Stimulated activated CD4-positive, alpha-beta T cell treated with anti-CD3 and anti-CD28 coated beads, TNF-alpha, amount 100 ng/mL, for 48 hours (primary cell): ENCODE results near the gene HOOK2.

Experiments
- DNase-seq, 3 donors: peaks; one replicate each; pipeline ENCODE4 v3.0.0-alpha.2; 2020; ENCODE audit warnings: low read depth in 3 of 3

HOOK2 gene

DNA sequence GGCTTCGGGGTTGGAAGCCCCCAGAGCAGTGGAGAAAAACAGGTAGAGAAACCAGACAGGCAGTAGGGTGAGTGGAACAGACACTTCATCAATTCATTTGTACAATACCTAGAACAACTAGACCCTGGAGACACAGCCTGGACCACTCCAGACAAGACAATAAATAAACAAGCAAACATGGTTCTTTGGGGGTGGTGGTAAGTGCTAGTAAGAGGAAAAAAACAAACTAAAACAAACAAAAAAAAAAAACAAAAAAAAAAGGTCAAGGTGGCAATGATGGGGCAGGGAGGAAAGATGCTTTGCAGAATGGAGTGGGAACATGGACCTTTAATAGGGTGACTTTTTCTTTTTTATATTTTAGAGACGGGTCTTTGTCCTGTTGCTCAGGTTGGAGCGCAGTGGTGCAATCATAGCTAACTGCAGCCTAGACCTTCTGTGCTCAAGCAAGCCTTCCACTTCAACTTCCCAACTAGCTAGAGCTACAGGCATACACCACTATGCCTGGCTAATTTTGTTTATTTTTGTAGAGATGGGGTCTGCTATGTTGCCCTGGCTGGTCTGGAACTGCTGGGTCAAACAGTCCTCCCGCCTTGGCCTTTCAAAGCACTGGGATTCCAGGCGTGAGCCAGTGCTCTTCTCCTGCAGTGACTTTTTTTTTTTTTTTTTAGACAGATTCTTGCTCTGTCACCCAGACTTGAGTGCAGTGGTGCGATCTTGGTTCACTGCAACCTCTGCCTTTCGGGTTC is 19.0 kb upstream of the HOOK2 start:
- DNase-seq = no peak

GRCh38 chr19:12793290-12794195 is 18.2 kb upstream of the HOOK2 start:
- peak; percentile 86 to 92 (median 87) for DNase-seq

DNA sequence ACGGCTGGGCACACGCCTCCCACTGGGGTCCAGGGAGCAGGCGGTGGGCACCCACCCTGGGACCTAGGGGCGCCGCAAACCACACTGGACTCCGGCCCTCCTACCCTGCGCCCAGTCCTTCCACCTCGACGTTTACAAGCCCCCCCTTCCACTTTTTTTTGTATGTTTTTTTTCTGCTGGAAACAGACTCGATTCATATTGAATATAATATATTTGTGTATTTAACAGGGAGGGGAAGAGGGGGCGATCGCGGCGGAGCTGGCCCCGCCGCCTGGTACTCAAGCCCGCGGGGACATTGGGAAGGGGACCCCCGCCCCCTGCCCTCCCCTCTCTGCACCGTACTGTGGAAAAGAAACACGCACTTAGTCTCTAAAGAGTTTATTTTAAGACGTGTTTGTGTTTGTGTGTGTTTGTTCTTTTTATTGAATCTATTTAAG is 17.5 kb upstream of the HOOK2 start:
- DNase-seq = no peak

DNA sequence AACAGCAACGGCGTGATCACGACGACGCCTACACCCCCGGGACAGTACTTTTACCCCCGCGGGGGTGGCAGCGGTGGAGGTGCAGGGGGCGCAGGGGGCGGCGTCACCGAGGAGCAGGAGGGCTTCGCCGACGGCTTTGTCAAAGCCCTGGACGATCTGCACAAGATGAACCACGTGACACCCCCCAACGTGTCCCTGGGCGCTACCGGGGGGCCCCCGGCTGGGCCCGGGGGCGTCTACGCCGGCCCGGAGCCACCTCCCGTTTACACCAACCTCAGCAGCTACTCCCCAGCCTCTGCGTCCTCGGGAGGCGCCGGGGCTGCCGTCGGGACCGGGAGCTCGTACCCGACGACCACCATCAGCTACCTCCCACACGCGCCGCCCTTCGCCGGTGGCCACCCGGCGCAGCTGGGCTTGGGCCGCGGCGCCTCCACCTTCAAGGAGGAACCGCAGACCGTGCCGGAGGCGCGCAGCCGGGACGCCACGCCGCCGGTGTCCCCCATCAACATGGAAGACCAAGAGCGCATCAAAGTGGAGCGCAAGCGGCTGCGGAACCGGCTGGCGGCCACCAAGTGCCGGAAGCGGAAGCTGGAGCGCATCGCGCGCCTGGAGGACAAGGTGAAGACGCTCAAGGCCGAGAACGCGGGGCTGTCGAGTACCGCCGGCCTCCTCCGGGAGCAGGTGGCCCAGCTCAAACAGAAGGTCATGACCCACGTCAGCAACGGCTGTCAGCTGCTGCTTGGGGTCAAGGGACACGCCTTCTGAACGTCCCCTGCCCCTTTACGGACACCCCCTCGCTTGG is 16.9 kb upstream of the HOOK2 start:
- peak in 1 of 3 donors; percentile 71 for DNase-seq

DNA sequence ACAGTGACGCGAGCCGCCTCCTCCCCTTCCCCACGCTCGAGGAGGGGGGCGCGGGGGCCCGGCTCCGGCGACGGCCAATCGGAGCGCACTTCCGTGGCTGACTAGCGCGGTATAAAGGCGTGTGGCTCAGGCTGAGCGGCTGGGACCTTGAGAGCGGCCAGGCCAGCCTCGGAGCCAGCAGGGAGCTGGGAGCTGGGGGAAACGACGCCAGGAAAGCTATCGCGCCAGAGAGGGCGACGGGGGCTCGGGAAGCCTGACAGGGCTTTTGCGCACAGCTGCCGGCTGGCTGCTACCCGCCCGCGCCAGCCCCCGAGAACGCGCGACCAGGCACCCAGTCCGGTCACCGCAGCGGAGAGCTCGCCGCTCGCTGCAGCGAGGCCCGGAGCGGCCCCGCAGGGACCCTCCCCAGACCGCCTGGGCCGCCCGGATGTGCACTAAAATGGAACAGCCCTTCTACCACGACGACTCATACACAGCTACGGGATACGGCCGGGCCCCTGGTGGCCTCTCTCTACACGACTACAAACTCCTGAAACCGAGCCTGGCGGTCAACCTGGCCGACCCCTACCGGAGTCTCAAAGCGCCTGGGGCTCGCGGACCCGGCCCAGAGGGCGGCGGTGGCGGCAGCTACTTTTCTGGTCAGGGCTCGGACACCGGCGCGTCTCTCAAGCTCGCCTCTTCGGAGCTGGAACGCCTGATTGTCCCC is 16.1 kb upstream of the HOOK2 start, which contains the start of gene JUNB:
TSS of gene JUNB (plus strand) at position 142 of the 706 bp plus-strand sequence. CDS start at position 428, 286 bp downstream.
- DNase-seq = peak; percentile 94 to 96 (median 96)

DNA sequence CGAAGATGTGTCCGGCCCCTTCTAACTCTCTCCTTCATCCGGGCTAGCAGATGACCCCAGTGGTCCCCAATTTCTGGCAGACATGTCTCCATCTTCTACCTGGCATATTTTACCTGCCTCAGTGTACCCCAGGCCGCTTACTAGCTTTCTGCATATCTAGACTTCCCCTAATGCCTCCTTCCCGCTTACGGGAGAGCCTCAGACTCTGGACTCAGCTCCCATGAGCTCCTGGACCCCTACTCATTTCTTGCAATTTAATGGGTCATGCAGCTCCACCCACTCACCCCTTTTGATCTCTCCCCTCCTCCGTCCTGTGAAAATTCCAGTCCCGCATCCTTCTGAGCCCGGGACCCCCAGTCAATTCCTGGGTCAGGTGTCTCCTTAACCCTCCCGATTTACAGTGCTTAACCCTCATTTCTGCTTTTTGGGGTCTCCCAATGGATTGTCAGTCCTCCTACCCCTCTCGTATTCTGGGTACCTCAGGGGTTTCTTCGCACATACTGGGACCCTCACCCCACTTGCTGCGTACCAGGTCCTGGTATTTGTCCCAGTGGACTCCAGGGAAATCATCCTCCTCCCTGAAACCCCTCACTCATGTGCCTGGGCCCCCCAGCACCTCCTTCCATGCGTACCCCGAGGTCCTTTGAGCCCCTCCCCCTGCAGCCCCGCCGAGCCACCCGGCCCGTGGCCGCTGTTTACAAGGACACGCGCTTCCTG is 15.4 kb upstream of the HOOK2 start:
- DNase-seq = no peak

GRCh38 chr19:12789904-12790619 is 14.7 kb upstream of the HOOK2 start:
- peak; percentile 94 to 97 (median 96) for DNase-seq

DNA sequence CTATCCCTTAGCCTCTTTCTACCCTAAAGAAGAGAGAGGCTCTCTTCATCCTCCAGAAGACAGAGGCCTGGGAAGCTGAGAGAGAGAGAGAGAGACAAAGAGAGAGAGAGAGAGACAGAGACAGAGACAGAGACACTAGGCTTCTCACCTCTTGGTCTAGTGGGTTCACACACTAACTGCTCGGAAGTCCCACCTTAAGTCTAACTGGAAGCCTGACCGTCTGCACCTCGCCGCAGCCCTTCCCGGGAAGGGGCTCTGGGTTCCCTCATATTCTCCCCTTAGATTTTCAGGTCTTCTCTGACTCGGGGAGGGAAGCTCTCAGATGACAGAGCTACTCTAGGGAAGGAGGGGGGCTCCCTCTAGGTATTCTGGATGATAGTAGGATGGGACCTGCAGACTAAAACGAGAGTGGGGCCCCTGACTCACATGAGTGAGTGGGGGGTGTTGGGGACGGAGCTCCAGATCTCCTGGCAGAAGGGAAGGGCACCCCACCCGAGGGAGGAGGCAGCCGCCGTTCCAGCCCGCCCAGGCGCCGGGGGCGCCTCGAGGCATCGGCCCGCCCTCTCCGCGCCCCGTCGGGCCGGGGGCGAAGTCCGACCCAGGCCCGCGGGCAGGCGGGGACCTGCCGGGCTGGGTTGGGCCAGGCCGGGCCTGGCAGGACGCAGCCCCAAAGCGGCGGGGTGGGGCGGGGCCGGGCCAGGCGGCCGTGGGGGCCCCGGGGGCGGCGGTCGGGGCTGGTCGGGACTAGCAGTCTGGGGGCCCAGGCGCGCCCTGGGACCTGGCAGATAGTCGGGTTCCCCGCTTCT is 13.9 kb upstream of the HOOK2 start:
- no peak for DNase-seq

GRCh38 chr19:12788682-12789097 is 13.3 kb upstream of the HOOK2 start:
- DNase-seq = no peak

DNA sequence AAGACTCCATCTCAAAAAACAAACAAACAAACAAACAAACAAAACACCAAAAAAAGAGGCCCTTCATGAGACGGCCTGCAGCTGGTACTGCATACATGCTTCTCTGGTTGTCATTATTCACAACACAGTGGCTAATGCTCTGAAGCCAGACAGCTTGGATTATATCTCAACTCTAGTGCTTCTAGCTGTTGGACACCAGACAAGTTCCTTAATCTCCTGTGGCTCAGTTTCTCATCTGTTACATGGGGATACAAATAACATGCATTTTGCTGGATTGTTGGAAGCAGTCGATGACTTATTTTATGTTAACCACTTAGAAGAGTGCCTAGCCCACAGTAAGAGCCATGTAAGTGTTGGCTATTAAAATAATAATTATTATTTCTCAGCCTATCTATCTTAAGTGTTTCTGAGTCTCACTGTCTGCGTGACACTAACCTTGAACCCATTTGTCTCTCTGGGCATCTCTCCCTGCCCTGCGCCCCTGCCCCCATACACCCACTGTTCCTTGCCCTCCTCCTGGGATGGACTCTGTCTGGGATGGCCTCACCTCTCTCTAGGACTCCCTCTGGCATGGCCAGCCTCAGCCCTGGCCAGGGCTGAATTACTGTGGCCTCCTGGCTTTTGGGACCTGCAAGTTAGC is 12.8 kb upstream of the HOOK2 start:
- no peak for DNase-seq

- no peak for DNase-seq
Observed at GRCh38 chr19:12787458-12787857, 12.1 kb upstream of the HOOK2 start.

DNA sequence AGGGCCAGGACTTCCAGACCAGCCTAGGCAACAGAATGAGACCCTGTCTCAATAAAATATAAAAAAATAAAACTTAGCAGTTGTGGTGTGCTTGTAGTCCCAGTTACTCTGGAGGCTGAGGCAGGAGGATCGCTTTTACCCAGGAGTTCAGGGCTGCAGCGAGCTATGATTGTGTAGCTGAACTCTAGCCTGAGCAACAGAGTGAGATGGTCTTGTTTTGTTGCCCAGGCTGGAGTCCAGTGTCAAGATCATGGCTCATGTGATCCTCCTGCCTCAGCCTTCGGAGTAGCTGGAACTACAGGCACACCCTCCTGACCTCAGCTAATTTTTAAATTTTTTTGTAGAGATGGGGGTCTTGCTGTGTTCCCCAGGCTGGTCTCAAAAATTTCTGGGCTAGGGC is 11.6 kb upstream of the HOOK2 start:
- DNase-seq = no peak

GRCh38 chr19:12786141-12786870 is 11.0 kb upstream of the HOOK2 start:
- no peak for DNase-seq

GRCh38 chr19:12785431-12786031 is 10.2 kb upstream of the HOOK2 start:
- no peak for DNase-seq

DNA sequence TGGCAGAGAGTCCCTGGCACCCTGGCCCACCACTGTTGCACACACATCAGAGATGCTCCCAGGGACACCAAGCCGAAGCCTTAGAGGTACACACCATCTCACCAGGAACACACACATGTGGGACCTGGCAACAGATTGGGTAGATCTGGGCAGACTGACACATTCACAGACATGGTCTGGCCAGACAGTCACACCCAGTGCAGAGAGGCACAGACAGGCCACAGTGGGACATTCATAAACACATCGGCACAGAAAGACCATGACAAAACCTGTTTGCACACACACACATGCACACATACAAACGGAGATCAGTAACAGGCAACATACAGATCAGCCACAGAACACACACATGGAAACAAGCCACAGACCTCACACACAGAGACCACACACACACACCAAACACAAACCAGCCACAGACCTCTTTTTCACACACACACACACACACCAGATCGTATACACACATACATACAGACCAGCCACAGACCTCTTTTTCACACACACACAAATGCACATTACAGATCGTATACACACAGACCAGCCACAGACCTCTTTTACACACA is 9.6 kb upstream of the HOOK2 start:
- DNase-seq = no peak

DNA sequence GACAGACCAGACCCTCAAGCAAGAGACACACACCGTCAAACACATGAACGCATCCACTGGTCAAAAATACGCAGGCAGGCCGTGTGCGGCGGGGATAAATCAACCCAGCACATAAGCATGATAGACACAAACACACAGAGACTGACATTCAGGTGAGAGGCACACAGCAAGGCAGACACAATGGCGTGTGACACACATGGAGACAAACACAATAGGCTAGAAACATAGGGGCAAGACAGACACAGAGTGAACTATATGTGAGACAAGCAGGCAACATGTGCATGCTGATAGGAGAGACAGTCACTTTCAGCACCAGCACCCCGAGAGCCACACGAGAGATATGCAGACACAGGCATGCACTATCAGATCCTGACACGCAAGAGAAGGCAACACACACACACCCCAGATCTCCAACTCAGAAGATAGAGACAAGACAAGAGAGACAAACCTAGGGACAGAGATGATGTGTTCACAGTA is 9.1 kb upstream of the HOOK2 start:
- DNase-seq = no peak

DNA sequence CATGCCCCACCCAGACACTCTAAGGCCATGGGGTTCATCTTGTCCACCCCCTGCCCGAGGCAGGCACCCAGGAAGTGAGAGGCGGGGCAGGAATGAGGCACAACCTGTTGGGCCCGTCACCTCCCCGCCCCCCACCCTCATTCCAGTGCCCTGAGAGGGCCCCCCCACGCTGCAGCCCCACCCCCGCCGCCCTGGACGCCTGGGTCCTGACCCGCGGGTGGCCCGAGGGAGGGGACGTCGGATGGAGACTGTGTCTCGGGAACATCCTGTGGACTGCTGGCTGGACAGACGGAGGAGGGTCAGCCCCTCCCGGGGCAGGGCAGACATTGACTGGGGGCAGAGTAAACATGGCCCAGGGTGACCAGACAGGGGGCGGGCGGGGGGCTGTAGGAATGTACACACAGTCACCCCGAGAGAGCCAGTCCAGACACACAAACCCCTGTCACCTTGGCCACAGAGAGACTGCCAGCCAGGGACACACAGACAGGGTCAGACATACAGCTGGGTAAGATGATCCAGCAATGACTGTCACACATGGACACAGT is 8.6 kb upstream of the HOOK2 start:
- DNase-seq = no peak
